Activated CD8-positive, alpha-beta memory T cell treated with anti-CD3 and anti-CD28 coated beads for 48 hours (primary cell): ENCODE results near the gene NATD1.
"Not testable (repeated sequence)": the region's sequence is repeated elsewhere in the genome, so short reads cannot be mapped to it uniquely, and the experiment has no call there.

Experiments used
- DNase-seq, 3 experiments: peaks; one replicate each; pipeline ENCODE4 v3.0.0-alpha.2; 2020; ENCODE audit warnings: low read depth in 2 of 3, low spot score in 2 of 3

NATD1 gene

DNA sequence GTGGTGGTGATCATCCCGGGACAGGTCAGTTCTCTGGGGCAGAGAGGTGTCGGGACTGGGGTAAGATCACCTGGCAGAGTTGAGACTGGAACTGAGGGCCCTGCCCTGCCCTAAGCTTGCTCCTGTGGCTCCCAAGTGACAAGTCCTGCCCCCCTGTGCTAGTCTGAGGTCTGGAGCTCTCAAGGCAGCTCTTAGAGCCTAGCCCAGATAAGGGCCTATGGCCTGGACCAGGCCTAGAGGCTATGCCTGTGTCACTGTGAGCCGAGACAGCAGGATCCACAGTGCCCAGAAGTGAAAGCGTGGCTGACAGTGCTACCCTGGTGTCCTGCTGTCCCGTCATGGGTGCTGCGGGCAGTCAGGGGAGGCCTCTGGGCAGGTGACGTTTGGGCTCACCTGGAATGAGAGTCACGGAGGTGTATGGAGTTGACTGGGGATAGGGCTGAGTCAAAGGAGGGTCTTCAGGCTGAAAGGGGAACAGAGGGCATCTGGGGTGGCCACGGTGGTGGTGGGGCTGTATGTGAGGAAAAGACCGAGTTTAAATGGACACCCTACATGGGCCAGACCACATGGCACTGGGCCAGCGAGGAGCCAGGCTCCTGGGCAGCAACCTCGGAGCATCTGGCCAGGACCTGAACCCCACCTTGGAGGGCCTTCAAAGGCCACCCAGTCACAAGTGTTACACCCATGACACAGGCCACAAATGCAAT is 5.5 kb downstream of the NATD1 start:
- no peak for DNase-seq

- DNase-seq: no peak
Observed at GRCh38 chr17:21246698-21247097, 6.5 kb downstream of the NATD1 start.

DNA sequence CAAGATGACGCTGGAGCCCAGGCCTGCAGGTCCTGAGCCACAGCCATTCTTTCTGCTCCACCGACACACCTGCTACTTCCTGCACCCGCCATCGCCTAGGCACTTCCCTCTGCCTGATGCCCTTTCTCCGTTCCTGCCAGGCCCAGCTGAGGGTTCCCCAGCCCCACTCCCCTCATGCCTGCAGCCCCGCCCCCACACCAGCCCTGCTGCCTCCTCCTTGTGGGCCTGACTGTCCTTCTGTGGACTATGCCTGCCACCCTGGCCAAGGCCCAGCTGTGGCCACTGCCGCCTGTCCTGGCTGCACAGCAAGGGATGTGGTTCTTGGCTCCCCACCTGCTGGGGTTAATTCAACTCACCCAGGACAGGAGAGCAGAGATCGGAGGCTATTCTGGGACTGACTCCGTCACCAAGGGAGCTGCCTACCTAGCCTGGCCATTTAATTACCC is 7.5 kb downstream of the NATD1 start:
- DNase-seq: no peak

DNA sequence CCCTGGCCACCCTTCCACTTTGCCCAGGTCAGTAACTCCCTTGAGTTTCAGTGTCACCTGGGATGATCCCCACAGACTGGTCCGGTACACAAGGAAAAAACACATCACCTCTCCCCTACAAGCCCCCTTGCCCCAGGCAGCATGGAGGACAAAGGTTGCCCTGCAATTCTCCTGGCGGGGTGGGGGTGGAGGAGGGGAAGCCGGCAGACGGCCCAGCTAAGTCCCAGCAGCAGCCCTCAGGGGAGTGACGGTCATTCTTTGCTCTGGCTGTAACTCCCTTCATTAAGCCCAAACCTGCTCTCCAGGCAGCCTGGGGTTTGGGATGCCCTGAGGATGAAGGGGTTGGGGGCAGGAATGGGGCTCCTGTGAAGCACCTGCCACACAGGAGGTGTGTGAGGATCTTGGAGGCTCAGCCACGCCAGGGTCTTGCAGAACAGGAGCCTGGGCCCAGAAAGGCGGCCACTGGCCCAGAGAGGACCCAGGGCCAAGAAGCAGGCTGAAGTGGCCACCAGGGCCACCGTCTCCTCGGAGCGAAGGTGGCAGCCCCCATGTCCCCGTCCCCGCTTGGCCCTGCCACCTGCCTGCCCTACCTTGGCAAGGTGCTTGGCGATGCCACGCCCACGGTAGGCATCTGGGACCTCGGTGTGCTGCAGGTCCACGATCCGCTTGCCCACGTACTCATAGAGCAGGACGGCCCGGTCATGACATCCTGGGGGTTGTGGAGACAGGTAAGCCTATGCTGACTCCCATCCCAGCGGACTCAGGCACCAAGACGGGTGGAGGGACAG is 9.5 kb downstream of the NATD1 start:
- DNase-seq: no peak

DNA sequence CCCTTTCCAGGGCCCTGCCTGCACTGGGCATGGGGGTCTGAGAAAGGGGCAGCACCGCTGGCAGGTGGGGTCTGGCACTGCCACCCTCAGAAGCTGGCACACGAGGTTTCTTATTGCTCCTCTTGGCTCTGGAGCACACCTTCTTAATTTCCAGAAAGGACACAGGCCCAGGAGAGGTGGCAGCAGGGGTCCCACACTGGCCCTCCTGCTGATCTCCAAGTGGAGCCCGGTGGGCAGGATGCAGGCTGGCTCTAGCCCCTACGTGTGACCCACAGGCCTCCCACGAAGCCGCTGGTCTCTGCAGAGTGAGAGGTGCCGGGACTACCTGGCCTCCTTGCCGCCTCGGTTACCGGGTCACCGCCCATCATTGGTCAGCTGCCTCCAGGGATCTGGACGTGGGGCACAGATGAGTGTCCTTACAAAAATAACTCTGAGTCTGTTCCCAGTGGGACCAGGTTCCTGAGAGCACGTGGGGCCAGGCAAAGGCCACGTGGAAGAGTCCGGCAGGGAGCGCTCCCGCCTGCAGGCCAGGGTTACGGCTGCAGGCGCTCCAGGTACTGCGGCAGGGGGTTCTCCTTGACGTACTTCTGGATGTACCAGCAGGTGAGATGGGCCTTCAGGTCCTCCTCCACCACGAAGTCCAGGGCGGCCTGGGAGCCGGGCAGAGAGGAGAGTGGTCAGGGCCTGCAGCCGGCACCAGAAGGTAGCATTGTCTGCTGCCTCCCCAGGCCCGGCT is 10.3 kb downstream of the NATD1 start:
- DNase-seq: no peak

- no peak for DNase-seq
Observed at GRCh38 chr17:21242026-21242697, 11.0 kb downstream of the NATD1 start.

- DNase-seq: no peak
Observed at GRCh38 chr17:21241564-21241963, 11.6 kb downstream of the NATD1 start.

- no peak for DNase-seq
Observed at GRCh38 chr17:21240369-21241055, 12.7 kb downstream of the NATD1 start.

DNA sequence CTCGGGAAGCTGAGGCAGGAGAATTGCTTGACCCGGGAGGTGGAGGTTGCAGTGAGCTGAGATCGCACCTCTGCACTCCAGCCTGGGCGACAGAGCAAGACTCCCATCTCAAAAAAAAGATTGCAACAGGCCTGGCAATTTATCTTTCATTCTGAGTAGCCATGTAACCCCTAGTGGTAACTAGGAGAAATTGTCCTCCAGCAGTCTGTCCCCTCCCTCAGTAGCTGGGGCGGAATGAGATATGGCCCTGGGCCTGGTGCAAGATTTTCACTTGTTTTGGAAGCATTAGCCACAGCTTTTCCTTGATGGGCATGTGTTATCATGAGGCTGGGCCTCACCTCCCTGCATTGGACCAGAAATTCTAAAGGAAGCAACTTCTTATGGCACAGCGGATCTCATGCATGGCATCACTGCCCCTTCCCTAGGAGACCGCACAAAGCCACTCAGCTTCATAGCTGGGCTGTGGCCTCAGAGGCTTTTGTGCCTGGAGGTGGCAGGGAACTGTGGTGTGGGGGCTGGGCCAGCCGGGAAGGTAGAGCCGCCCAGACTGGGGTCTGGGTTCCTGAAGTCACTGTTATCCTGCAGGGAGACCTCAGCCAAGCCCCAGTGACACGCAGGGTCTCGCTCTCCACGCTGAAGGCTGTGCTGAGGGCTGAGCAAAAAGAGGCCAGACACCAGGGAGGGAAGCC is 13.4 kb downstream of the NATD1 start:
- no peak for DNase-seq

DNA sequence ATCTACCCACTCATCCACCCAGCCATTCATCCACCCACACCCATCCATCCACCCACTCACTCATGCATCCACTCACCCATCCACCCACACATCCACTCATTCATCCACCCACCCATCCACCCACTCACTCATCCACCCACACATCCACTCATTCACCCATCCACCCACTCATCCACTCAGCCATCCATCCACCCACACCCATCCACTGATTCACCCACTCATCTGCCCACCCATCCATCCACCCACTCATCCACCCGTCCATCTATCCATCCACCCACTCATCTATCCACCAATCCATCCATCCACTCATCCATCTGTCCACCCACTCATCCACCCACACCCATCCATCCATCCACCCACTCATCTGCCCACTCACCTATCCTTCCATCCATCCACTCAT is 17.3 kb downstream of the NATD1 start:
- no peak for DNase-seq

DNA sequence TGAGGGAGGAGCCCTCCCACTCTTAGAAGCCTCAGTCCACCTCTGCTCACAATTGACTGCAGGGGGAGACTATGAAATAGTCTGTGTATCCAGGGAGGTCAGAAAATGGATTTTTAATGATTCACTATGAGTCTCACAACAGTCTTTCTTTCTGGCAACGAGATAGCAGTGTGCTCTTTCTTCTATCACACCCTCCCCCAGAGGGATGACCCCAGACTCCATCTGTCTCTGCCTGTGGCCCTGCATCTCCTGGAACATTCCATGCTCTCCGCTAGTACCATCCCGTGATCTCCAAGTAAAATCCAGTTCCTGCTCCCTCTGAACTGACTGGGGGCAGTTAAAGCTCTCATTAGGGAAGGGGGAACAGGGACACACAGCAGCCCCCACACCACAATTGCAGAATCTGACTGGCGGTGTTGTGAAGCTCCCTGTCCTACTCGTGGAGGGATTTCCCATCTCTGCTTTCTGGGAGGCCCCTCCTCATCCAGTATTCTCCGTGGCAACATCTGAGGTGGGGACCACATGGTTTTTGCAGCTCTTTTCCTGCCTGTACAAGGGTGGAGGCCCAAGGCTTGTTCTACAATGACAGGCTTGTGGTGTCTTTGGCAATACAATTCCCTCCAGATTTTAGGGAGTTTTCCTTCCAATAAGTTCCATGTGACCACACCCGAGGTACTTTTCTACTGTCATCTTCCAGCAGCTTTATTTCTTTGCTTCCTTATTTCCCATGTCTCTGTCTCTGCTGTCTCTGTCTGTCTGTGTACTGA is 19.4 kb downstream of the NATD1 start:
- no peak for DNase-seq

- DNase-seq: no peak
Observed at GRCh38 chr17:21232033-21232749, 21.0 kb downstream of the NATD1 start.

- no peak for DNase-seq
Observed at GRCh38 chr17:21231533-21231932, 21.7 kb downstream of the NATD1 start.

DNA sequence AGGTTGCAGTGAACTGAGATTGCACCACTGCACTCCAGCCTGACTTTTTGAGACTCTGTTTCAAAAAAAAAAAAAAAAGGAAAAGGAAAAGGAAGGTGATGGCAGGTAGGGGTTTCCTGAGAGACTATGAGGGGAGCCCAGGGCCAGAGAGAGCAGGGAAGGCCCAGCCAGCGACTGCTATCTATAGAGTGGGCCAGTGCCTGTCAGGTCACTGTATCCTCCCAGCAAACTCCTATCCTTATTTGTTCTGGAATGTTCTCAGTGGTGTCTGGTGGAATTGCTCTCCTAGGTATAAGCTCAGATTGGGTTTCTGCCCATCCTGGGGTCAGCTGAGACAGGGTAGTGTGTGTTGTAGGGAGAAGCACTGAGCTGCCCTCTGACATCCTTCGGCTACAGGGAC is 24.4 kb downstream of the NATD1 start:
- DNase-seq: no peak

GRCh38 chr17:21228111-21228510 is 25.1 kb downstream of the NATD1 start:
- no peak for DNase-seq

DNA sequence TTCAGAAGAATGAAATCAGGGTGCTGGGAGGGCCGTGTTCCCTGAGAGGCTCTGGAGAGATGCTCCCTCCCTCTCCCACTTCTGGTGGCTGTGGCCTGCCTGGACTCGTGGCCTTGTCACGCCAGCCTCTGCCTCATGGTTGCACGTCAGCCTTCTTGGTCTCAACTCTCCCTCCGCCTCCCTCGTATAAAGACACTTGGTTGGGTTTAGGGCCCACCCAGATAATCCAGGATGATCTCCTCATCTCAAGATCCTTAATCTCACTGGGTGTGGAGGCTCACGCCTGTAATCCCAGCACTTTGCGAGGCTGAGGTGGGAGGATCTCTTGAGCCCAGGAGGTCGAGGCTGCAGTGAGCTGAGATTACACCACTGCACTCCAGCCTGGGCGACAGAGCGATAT is 25.9 kb downstream of the NATD1 start:
- not testable (repeated sequence) for DNase-seq

- no peak for DNase-seq
Observed at GRCh38 chr17:21223086-21223485, 30.1 kb downstream of the NATD1 start.

DNA sequence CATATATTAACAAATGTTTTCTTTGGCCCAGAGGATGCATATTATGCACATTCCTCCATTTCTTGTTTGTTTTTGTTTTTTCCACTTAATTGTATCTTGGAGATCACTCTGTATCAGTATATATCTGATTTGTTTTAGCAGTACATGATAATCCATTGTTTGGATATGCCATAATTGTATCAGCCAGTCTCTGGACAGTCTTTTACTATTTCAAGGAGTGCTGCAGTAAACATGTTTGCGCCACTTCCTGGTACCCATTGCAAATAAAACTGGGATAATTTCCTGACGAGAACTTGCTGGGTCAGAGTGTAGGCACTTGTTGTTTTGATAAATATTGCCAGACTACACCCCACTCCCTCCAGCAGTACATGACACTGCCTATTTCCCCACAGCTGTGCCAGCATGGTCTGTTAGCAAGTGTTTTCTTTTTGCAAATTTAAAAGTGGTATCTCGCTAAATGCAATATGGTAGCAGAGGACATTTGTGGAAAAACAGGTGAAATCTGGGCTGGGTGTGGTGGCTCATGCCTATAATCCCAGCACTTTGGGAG is 34.3 kb downstream of the NATD1 start:
- DNase-seq: no peak

GRCh38 chr17:21218101-21218500 is 35.1 kb downstream of the NATD1 start:
- peak in 1 of 3 experiments; percentile 16 for DNase-seq
